Measurements from ENCODE around the gene NRG3. TPM values are rescaled to one million over a fixed set of nuclear protein-coding genes. Genes with fewer than 3 reads are reported as not detected.

NRG3 gene
- total RNA-seq, 1 experiment from 2014 or later, result 0.66 TPM

DNA sequence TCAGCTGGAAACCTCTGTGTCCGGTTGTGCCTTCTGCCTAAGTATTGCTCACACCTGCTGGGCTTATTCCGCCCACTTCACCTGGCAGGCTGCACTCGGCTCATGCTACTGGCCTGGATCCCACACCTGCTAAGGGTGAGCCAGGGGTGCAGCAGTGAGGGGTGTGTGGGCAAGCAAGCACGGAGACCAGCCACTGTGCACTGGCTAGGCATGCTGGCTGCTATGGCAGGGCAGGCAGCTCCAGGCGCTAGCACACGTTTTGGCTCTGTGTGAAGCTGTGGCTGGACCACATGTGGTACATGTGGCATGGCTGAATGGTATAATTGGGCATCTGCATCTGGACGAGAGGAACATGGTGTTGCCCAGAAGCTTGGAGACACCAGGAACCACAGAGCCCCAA, 940.7 kb downstream of the NRG3 start:
- TF ChIP-seq, protein P1, sequence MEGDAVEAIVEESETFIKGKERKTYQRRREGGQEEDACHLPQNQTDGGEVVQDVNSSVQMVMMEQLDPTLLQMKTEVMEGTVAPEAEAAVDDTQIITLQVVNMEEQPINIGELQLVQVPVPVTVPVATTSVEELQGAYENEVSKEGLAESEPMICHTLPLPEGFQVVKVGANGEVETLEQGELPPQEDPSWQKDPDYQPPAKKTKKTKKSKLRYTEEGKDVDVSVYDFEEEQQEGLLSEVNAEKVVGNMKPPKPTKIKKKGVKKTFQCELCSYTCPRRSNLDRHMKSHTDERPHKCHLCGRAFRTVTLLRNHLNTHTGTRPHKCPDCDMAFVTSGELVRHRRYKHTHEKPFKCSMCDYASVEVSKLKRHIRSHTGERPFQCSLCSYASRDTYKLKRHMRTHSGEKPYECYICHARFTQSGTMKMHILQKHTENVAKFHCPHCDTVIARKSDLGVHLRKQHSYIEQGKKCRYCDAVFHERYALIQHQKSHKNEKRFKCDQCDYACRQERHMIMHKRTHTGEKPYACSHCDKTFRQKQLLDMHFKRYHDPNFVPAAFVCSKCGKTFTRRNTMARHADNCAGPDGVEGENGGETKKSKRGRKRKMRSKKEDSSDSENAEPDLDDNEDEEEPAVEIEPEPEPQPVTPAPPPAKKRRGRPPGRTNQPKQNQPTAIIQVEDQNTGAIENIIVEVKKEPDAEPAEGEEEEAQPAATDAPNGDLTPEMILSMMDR (IDR thresholded peaks at IDR 0.05; ENCODE audit: insufficient read depth in 1 of 2, low read depth in 1 of 2, low read length in 1 of 2, severe bottlenecking in 1 of 2, unreplicated experiment in 1 of 2), result no peak
- Histone ChIP-seq H3K27me3 (replicated peaks; ENCODE audit: control insufficient read depth, insufficient read depth, low read length) (no peaks in the 10 kb centered on the region), H3K9me3 (no peaks in the 10 kb centered on the region), H3K36me3 (ENCODE audit: control insufficient read depth, insufficient read depth, low read length) (no peaks in the 10 kb centered on the region), H3K4me3 (ENCODE audit: low read depth, low read length) (no peak overlapping the region), H3K4me1 (peaks cover 10% of the 10 kb centered on the region; the same call in 1 of the 2 replicates)
- H3K4me3 Mint-ChIP-seq (ENCODE audit: unreplicated experiment), result no peak overlapping the region
- POLR2A ChIA-PET, result no interaction called here
- H3K27me3 Mint-ChIP-seq (ENCODE audit: insufficient read depth, unreplicated experiment), result no peaks in the 10 kb centered on the region
- no peaks in the 10 kb centered on the region for H3K36me3 Mint-ChIP-seq (ENCODE audit: insufficient read depth, unreplicated experiment)
- no TSS peak for BruUV-seq (replicated peaks)
- peaks cover 10% of the 10 kb centered on the region for H3K9me3 Mint-ChIP-seq (ENCODE audit: unreplicated experiment)
- DNase-seq, result no peak
- H3K4me1 Mint-ChIP-seq (ENCODE audit: low read depth, unreplicated experiment), result peaks cover 16% of the 10 kb centered on the region
- CTCF ChIA-PET, result no interaction called here
- H3K27ac Mint-ChIP-seq (ENCODE audit: unreplicated experiment), result peak overlapping the region; percentile 33
- intact Hi-C loops (cut with micrococcal nuclease; ENCODE audit: unreplicated experiment), result no loop called here

DNA sequence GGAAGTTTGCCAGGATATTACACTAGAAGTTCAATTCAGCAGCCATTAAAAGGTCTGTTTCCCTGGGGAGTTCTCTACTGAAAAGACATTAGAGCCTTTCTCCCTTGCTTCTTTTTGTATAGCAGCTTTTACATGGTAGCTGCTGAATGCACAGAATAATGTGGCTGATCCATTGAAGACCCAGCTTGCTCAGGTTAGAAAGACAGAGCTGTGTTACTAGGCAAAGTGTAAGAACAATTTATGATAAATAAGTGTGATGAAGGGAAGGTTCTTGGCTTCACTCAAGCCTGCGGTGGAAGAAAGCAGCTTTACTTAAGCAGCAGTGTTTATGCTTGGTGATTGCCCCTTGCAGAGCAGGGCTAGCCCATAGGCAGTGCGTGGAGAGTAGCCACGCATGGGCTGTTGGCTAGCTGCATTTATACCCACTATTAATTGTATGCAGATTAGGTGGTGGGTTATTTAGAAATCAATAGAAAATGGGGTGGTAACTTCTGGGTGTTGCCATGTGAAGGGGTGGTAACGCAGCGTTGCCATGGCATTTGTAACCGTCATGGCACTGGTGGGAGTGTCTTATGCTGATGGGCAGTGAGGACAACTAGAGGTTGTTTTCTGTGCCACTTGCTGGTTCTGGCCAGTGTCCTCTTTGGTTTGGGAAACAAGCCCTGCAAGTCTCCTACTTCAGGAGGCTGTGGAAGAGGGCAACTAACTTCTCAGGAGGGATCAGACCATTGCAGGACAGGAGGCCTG, 942.9 kb downstream of the NRG3 start:
- no peaks in the 10 kb centered on the region for H3K27me3 ChIP-seq (replicated peaks; ENCODE audit: control insufficient read depth, insufficient read depth, low read length)
- H3K27me3 Mint-ChIP-seq (ENCODE audit: insufficient read depth, unreplicated experiment), result no peaks in the 10 kb centered on the region
- BruUV-seq (replicated peaks), result no TSS peak
- ChIA-PET CTCF (no interaction called here), POLR2A (no interaction called here)
- DNase-seq, result no peak
- H3K36me3 Mint-ChIP-seq (ENCODE audit: insufficient read depth, unreplicated experiment), result no peaks in the 10 kb centered on the region
- H3K36me3 ChIP-seq (ENCODE audit: control insufficient read depth, insufficient read depth, low read length), result no peaks in the 10 kb centered on the region
- H3K9me3 ChIP-seq, result no peaks in the 10 kb centered on the region
- no peak overlapping the region for H3K4me3 ChIP-seq (ENCODE audit: low read depth, low read length)
- no peak overlapping the region for H3K27ac Mint-ChIP-seq (ENCODE audit: unreplicated experiment)
- H3K4me1 Mint-ChIP-seq (ENCODE audit: low read depth, unreplicated experiment), result peaks cover 16% of the 10 kb centered on the region
- intact Hi-C loops (cut with micrococcal nuclease; ENCODE audit: unreplicated experiment), result no loop called here
- H3K4me3 Mint-ChIP-seq (ENCODE audit: unreplicated experiment), result no peak overlapping the region
- H3K9me3 Mint-ChIP-seq (ENCODE audit: unreplicated experiment), result peaks cover 10% of the 10 kb centered on the region
- H3K4me1 ChIP-seq, result peaks cover 10% of the 10 kb centered on the region; the same call in 1 of the 2 replicates
- TF ChIP-seq, protein P1 (IDR thresholded peaks at IDR 0.05; ENCODE audit: insufficient read depth in 1 of 2, low read depth in 1 of 2, low read length in 1 of 2, severe bottlenecking in 1 of 2, unreplicated experiment in 1 of 2), result no peak

DNA sequence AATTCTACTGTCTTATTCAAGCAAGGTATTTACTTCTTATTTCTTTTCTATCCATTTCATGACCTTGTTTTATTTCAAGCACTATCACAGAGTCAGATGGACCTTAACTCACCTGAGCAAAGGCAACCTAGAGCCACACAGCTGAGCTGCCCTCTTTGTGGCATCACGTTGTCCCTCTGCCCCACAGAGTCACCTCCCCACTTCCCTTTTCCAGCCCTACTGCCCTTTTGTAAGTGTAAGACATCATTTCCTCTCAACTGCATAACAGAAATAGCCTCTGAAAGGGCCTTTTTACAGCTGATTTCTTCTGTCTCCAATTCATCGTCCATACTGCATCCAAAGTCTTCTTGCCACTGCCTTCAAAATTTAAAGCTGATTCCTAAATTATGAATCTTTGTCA, 946.0 kb downstream of the NRG3 start:
- Histone ChIP-seq H3K36me3 (ENCODE audit: control insufficient read depth, insufficient read depth, low read length) (no peaks in the 10 kb centered on the region), H3K4me3 (ENCODE audit: low read depth, low read length) (no peak overlapping the region), H3K27me3 (replicated peaks; ENCODE audit: control insufficient read depth, insufficient read depth, low read length) (no peaks in the 10 kb centered on the region), H3K9me3 (no peaks in the 10 kb centered on the region), H3K4me1 (no peaks in the 10 kb centered on the region)
- ChIA-PET CTCF (no interaction called here), POLR2A (no interaction called here)
- H3K36me3 Mint-ChIP-seq (ENCODE audit: insufficient read depth, unreplicated experiment), result no peaks in the 10 kb centered on the region
- intact Hi-C loops (cut with micrococcal nuclease; ENCODE audit: unreplicated experiment), result no loop called here
- TF ChIP-seq, protein P1 (IDR thresholded peaks at IDR 0.05; ENCODE audit: insufficient read depth in 1 of 2, low read depth in 1 of 2, low read length in 1 of 2, severe bottlenecking in 1 of 2, unreplicated experiment in 1 of 2), result no peak
- no peak overlapping the region for H3K4me3 Mint-ChIP-seq (ENCODE audit: unreplicated experiment)
- no peak for DNase-seq
- no peaks in the 10 kb centered on the region for H3K9me3 Mint-ChIP-seq (ENCODE audit: unreplicated experiment)
- BruUV-seq (replicated peaks), result no TSS peak
- H3K27me3 Mint-ChIP-seq (ENCODE audit: insufficient read depth, unreplicated experiment), result no peaks in the 10 kb centered on the region
- no peak overlapping the region for H3K27ac Mint-ChIP-seq (ENCODE audit: unreplicated experiment)
- H3K4me1 Mint-ChIP-seq (ENCODE audit: low read depth, unreplicated experiment), result no peaks in the 10 kb centered on the region

Measured in Caco-2 (cell line).